GM12801 (cell line): ENCODE results near the gene STX4.

ENCODE experiments used
- TF ChIP-seq, protein P1 (sequence below): IDR thresholded peaks from one replicate; pipeline ENCODE4 v1.5.1; 2011; ENCODE audit warnings: control low read depth; ENCODE audit not compliant: insufficient read length; ENCODE audit errors: extremely low read depth

The STX4 gene

DNA sequence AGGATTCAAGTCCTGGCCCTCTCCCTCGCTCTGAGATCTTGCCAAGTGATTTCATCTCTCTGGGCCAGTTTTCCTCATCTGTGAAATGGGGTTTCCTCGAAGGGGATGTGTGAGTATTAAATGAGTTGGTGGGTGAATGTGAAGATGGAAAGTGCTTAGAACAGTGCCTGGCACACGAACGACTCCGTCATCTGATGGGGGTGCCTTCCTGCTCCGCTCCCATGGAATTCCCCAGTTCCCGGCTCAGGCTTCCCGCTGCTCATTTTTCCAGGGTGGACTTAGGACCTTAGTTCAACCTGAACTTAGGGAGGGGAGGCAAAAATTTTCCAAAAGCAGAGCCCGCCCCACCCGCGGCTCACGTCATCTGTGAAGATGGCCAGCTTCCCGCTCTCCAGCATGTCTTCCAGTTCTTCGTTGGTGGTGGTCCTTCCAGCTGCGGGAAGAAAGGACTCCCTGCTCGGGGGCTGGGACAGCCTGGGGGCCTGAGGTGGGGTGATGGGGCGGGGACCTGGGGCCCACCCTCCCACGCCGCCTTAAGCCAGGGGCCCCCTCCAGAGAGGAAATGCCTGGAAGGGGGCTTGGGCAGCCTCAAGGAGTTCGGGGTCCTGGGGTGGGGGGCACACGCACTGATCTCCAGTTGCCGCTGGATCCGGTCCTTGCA is 36.9 kb upstream of the STX4 start:
- TF ChIP-seq, protein P1, sequence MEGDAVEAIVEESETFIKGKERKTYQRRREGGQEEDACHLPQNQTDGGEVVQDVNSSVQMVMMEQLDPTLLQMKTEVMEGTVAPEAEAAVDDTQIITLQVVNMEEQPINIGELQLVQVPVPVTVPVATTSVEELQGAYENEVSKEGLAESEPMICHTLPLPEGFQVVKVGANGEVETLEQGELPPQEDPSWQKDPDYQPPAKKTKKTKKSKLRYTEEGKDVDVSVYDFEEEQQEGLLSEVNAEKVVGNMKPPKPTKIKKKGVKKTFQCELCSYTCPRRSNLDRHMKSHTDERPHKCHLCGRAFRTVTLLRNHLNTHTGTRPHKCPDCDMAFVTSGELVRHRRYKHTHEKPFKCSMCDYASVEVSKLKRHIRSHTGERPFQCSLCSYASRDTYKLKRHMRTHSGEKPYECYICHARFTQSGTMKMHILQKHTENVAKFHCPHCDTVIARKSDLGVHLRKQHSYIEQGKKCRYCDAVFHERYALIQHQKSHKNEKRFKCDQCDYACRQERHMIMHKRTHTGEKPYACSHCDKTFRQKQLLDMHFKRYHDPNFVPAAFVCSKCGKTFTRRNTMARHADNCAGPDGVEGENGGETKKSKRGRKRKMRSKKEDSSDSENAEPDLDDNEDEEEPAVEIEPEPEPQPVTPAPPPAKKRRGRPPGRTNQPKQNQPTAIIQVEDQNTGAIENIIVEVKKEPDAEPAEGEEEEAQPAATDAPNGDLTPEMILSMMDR = no peak

DNA sequence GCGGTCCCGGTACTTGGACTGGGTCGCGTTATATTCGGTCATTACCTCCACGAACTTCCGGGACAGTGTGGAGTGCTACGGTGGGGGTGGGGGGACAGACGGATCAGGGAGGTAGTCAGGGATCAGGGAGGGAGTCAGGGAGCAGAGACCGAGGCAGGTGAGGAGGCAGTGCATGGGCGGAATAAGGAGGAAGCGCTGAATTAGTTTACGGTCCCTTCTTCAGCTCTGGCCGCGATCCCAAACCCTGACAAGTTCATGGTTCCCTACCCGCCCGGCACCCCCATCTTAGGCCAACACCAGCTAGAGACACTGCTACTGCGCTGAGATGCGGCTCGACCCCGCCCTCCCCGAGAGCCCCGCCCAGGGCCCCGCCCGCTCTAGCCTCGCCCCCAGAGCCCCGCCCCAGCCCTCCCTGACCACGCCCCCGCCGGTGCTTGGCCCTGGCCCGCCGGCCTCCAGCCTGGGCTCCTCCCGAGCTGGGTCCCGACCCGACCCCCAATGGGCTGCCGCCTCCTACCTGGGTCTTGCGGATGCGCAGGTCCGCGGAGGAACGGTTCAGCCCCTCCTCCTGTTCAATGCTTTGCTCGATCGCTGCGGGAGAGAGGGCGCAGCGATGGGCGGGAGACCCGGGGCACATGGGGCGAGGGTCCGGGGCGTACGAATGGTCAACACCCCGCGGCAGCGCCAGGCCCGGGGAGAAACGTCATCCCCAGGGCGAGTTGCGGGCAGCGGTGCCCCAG is 36.2 kb upstream of the STX4 start:
- TF ChIP-seq, protein P1 = no peak

DNA sequence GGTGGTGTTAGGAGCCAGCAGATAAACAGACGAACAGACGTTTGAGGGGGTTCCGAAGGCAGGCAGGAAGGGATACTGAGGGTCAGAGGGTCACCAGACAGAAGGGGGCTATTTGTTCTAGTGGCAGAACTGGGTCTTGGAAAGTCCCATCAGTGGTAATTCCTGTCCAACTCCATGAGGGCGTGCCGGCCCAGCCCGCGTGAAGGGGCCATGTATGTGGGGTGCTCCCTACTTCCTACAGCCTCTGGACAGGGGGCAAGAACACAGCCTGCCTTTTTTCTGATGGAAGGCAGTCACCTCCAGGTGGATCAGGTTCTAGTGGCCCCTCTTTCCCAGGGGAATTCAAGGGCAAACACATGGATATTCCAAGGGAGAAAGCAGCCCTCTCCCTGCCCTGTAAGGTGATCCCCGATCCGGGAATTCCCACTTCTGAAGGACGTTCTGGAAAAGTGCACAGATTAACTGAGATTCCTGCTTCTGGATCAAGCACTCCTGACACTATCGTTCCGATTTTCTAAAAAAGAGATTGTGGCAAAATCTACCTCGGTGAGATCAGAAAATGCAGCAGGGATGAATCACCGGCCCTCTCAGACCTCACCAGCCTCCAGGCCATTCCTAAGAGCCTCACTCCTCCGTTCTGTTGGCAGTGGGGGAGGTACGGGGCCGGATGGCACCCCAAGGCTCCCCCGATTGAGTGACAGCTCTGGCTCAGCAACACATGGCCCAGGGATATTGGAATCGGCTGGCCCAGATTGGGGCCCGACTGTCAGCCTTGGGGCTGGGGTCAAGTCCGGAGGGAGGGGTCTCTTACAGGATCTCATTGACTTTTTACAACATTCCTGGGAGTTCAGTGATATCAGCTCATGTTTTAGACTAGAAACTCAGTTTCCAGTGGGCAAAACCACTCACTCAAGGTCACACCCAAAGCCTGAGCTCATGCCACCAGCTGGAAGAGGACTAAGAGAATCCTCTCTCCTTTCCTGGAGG is 35.3 kb upstream of the STX4 start:
- TF ChIP-seq, protein P1 = no peak

DNA sequence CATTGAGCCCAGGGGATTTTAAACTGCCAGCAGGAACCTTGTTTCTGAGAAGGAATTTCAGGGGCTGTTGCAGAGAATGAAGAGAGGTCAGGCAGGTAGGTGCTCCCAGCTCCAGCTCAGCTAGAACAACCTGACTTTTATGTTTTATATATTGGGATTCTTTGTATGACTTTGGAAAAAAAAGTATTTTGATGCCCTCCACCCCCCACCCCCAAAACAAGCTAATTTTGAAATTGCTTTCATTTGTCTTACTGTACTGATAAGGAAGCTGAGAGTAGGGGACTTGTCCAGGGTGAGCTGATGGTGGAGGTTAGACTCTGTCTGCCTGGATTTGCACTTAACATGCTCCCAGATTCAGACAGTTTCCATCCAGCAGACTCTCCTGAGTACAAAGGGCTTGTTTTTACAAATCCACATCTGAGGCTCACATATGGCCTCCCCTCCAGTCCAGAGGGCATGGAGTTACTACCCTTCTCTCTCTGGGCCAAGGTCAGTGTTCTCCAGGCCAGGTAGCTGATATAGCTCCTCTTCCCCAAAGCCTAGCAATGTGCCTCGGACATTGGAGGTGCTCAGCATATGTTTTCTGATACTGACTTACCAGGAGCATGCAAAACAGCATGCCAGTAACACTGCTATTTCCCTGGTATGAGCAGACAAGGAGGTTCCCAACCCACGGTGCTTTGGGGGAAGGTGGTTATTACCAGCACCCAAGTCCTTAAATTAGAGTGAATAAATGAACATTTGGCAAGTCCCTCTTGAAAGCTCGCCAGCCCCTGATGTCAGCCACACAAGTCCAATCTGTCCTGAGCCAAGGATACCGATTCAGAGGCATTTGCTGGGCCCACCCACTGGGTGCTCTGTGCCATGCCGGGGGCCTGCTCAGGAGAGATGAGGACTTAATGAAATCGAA is 34.3 kb upstream of the STX4 start:
- TF ChIP-seq, protein P1 = no peak

DNA sequence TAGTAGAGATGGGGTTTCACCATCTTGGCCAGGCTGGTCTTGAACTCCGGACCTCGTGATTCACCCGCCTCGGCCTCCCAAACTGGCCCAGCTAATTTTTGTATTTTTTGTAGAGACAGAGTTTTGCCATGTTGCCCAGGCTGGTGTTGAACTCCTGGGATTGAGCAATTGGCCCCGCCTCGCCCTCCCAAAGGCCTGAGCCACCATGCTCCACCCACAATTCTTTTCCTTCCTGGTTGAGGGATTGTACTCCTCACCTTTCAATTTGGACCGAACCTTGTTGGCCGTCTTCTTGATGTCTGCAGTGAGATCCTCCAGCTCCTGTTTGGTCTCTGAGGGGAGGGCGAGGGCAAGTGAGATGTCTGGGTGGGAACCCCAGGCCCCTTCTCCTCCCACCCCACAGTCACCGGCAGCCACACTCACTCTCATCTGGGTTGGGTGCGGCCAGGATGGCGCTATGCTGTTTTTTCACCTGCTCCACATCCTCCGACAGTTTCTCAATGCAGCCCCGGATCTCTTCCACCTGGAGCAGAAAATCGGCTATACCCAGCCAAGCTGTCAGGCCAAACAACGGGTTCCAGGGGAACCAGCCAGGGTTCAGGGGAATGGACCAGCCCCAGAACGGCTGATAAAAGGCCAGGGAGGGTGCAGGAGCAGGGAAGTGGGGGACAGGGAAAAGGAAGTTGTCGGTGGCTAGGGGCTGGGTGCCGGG is 32.5 kb upstream of the STX4 start:
- TF ChIP-seq, protein P1 = no peak

DNA sequence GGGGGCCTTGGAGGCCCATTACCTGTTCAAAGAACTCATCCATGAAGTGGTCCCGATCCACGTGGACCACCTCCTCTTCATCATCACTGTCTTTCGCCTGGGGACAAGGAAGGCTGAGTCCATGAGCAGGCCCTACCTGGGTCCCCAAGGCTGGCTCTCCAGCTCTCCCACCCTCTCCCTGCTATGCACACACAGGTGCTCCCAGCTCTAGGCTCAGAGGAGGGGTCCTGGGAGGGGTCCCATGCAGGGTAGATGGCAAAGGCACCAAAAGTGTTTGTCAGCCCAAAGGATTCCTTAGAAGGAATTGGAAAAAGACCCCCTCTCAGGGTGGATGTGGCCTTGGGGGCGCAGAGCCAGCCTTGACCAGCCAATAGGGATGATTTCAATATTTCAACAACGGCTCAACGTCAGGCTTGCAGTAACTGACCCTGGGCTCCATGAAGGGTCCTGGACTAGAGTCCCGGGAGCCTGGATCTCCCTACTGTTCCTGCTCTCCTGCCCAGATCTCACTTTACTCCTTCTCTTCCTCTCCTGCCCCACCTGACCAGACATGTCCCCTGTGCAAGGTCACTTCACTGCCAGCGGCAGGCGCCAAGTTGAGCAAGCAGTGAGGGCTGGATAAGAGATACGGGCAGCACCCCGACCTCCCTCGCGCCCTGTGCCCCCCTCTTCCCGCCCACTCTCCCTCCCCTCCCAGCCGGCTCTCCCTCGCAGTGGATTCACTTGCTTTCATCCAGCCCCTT is 31.7 kb upstream of the STX4 start:
- TF ChIP-seq, protein P1 = no peak
